ENCODE measurements around the gene ZNF488.

The ZNF488 gene

DNA sequence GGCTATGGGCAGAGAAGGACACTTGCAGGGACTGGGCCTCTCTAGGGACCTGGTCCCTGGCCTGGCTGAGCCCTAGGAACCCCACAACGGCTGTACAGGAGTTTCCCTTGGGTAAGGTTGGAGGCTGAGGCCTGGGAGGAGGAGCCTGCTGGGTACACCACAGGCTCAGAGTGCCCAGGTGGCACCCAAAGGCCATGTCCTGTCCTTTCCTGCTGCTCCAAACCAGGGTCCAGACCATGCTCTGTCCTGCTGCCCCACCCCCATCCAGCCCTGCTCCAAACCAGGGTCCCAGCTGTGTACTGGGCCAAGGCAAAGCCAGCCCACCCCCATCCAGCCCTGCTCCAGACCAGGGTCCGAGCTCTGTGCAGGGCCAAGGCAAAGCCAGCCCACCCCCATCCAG lies 35.3 kb upstream of the ZNF488 start:
- TF ChIP-seq, protein P1, sequence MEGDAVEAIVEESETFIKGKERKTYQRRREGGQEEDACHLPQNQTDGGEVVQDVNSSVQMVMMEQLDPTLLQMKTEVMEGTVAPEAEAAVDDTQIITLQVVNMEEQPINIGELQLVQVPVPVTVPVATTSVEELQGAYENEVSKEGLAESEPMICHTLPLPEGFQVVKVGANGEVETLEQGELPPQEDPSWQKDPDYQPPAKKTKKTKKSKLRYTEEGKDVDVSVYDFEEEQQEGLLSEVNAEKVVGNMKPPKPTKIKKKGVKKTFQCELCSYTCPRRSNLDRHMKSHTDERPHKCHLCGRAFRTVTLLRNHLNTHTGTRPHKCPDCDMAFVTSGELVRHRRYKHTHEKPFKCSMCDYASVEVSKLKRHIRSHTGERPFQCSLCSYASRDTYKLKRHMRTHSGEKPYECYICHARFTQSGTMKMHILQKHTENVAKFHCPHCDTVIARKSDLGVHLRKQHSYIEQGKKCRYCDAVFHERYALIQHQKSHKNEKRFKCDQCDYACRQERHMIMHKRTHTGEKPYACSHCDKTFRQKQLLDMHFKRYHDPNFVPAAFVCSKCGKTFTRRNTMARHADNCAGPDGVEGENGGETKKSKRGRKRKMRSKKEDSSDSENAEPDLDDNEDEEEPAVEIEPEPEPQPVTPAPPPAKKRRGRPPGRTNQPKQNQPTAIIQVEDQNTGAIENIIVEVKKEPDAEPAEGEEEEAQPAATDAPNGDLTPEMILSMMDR (IDR thresholded peaks at IDR 0.05): no peak

DNA sequence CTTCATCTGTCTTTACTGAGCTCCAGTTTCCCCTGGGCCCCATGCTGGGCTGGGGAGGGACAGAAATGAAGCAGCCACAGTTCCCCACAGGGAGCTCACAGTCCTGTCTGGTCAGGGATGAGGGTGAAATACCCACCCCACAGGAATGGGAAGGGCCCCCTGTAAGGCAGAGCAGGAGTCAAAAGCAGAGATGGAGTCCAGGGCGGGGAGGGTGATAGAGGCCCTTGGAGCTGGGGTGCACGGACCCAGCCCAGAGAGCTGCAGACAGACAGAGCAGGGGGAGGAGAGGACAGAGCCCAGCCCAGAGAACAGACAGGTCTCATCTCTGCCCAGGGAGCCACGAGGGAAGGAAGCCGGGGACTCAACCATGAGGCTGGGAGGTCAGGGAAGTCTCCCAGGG lies 34.9 kb upstream of the ZNF488 start:
- TF ChIP-seq, protein P1 (IDR thresholded peaks at IDR 0.05): no peak

DNA sequence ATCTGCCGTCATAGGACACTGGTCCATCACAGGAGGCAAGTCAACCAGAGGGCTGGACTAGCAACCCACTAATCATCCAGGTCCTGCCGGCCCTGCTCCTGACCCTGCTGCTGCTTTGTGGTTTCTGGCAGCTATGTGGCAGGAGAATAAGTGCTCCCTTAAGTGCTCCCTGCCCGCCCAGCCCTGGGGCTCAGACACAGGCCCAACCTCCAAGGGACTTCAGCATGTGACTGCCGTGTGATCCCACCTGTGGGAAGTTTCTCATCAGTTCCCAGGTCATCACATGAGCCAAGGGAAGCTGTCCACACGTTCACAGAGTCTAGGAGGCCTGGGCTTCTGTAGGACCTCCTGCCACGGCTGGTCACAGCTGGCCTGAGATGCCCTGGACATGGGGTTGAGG lies 34.2 kb upstream of the ZNF488 start:
- TF ChIP-seq, protein P1 (IDR thresholded peaks at IDR 0.05): no peak

DNA sequence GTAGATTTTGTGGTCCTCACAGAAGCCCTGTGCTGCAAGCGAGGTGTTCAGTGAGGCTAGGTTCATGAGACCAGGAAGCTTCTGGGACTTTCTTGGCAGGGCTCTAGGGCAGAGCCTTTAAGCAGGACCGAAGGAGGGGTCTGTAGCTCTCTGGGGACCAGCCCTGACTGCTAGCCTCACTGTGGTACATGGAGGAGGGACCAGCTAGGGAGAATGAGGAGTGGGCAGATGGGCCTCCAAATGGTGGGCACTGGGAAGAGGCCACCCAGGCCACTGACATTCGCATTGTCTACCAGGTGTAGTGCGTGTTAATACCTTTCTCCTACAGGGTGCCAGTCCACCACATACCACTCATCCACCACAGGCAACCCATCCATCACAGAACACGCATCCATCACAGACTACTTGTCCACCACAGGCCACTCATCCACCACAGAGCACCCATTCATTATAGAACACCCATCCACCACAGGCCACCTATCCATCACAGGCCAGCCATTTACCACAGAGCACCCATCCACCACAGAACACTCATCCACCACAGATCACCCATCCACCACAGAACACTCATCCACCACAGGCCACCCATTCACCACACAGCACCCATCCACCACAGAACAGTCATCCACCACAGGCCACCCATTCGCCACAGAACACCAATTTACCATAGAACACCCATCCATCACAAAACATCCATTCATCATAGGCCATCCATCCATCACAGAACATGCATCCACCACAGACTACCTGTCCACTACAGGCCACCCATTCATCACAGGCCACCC lies 31.6 kb upstream of the ZNF488 start:
- TF ChIP-seq, protein P1 (IDR thresholded peaks at IDR 0.05): no peak

DNA sequence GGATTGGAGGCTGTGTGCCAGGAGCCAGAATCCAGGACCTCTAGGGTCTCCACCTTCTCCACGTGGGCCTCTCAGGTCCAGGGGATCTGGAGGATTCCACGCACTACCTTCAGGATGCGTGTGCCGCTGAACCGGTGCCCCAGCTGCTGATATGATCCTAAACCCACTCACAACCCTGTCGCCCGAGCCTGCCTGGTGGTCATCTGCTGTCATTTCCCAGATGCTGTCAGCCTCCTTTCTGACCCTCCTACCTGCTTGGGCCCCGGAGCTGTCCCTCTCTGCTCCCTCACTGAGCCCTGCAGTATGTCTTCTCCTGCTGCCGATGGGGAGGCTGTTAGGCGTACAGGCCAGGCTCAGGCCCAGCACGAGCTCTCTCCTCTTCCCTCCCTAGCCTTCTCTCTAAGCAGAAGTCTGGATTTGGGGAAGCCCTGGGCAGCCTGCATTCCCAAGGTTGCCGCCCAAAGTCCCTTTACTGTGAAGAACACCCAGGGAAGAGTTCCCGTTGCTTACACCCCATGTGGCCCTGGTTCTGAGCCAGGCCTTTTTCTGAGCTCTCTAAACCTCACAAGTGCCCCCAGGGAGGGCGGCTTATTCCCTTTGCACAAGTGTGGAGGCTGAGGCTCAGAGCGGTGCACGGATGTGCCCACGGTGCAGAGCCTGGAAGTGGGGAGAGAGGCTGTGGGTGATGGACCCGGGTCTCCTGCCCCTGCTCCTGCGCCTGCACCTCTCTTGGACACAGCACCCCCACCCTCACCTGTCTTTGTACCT lies 30.8 kb upstream of the ZNF488 start:
- TF ChIP-seq, protein P1 (IDR thresholded peaks at IDR 0.05): no peak

DNA sequence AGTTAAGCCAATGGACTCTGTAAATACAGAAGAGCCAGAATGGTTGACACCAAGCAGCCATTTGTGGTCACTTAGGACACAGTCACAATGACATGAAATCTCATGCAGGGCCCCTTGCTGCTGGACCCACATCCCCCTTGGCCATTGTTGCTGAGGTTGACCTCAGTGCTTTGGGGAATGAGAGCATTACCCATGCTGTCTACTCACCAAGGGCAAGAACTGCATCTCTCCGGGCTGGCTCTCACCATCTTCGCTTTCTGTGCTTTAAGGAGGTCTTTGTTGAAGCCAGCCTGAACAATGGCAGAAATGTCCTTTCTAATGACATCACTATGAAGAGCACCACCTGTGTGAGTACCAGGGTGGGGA lies 30.1 kb upstream of the ZNF488 start:
- TF ChIP-seq, protein P1 (IDR thresholded peaks at IDR 0.05): no peak

DNA sequence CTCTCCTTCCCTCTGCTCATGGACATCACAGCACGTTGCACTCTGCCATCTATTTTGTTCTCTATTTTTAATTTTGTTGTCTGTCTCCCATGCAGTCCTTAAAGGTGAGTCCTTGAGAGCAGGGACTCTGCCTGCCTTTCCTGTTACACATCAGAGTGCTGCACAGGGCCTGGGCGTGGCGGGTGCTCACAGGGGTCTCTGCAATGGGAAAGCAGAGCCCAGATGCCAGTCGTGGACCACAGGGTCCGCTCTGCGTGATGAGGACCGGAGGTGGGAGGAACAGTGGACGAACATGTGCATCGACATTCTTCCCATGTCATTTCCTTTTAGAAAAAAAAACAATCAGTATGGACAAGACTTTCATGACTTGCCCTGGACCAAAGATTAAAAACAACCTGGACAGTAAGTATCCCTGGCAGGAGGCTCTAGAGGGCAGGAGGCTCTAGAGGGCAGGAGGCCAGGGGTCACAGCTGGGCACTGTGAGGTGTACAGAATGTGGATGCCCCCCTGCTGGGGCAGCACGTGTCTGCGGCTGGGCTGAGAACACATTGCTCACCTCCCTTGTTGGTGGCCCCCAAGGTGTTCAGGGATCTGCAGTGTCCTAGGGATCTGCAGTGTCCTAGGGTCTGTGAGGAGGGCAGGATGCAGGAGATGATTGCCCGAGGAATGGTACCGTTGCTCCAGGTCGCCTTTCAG lies 29.6 kb upstream of the ZNF488 start:
- TF ChIP-seq, protein P1 (IDR thresholded peaks at IDR 0.05): no peak

Data from LNCAP (cell line).